ENCODE data around the gene ANKRD10.
A peak's percentile ranks its signal among the peaks of the same experiment; 100 is the strongest.

ANKRD10 gene

DNA sequence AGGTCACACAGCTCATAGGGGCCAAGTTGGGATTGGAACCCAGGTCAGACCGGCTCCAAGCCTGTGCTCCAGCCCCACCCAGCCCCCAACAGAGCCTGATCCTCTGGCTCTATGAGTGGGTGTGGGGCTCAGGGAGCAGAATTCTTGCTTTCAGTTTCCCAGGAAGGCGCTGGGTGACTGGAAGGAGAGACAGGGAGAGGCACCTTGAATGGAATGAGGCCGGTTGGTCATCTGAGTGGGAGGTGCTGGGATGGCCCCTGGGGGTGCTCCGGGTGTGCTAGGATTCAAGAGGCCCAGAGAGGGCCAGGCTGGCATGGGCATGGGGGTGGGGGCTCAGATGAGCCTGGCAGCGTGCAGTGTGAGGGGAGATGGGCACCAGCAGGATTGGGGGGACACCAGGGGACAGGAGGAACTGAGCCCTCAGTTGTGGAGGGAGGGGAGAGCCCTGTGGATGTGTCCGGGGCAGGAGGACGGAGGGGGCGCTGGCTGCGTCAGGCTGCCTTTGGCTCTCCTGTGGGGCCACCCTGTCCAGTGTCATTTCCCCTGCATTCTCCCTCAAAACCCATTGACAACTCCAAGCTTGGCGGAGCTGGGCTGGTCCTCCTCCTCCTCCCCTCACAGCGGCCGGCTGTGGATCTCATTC lies 31.2 kb upstream of the ANKRD10 start:
- no peak for FAIRE-seq
- no peak for DNase-seq (ENCODE audit: low spot score)

- DNase-seq (ENCODE audit: low spot score) (no peak), FAIRE-seq (no peak)
These were observed 30.4 kb upstream of the ANKRD10 start for GRCh38 chr13:110944968-110945927.

DNA sequence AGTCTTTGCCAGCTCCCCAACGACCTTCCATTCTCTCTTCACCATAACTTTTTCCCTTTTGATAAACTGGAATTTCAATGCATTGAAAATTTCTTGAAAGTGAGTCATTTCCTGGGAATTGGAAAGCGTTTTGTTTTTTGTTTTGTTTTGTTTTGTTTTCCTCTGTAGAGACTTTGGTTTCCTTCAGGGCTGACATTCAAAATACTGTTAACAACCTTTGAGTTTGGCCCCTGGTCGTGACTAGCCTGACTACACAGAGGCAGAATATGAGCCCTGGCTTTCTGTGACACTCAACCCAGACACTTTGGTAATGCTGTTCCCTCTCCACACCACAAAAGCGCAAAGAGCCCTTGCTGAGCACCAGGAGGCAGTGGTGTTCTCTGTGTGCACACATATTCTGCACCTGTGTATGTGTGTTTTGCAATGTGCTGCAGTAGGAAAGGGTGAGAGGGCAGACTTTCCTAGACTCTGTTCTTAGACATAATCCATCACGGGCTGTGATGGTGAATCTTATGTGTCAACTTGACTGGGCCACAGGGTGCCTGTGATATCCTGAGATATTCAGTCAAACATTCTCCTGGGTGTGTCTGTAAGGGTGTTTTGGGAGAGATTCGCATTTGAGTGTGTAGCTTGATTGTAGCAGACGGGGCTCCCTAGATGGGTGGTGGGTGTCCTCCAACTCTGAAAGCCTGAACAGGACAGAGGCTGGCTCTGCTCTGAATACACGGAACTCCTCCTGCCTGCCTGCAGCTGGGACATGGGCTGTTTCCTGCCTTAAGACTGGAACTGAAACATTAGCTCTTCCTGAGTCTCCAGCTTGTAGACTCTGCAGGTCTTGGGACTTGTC lies 29.5 kb upstream of the ANKRD10 start:
- DNase-seq (ENCODE audit: low spot score) (peak; percentile 45), FAIRE-seq (no peak)

GRCh38 chr13:110942248-110942981 lies 27.5 kb upstream of the ANKRD10 start:
- no peak for FAIRE-seq

DNA sequence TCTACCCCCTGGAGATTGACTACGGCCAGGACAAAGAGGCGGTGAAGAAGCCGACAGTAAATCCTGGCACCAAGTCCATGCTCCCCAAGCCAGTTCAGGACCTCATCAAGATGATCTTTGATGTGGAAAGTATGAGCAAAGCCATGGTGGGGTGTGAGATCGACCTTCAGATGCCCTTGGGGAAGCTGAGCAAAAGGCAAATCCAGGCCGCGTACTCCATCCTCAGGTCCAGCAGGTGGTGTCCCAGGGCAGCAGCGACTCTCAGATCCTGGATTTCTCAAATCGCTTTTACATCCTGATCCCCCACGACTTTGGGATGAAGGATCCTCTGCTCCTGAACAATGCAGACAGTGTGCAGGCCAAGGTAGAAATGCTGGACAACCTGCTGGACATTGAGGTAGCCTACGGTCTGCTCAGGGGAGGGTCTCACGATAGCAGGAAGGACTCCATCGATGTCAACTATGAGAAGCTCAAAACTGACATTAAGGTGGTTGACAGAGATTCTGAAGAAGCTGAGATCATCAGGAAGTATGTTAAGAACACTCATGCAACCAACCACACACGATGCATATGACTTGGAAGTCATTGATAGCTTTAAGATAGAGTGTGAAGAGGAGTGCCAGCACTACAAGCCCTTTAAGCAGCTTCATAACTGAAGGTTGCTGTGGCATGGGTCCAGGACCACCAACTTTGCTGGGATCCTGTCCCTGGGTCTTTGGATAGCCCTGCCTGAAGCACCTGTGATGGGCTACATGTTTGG lies 24.0 kb upstream of the ANKRD10 start:
- no peak for DNase-seq (ENCODE audit: low spot score)
- no peak for FAIRE-seq

More at GRCh38 chr13:110942248-110942981, 27.5 kb upstream of the ANKRD10 start:
- DNase-seq (ENCODE audit: low spot score): no peak

DNA sequence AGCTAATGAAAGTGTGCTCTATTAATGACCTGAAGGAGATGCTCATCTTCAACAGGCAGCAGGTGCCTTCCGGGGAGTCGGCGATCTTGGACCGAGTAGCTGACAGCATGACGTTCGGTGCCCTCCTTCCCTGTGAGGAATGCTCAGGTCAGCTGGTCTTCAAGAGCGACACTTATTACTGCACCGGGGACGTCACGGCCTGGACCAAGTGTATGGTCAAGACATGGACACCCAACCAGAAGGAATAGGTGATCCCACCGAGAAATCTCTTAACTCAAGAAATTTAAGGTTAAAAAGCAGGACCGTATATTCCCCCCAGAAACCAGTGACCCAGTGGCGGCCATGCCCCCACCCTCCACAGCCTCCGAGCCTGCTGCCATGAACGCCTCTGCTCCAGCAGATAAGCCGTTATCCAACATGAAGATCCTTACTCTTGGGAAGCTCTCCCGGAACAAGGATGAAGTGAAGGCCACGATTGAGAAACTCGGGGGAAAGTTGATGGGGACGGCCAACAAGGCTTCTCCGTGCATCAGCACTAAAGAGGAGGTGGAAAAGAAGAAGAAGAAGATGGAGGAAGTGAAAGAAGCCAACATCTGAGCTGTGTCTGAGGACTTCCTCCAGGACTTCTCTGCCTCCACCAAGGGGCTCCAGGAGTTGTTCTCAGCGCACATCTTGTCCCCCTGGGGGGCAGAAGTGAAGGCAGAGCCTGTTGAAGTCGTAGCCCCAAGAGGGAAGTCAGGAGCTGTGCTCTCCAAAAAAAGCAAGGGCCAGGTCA lies 22.8 kb upstream of the ANKRD10 start:
- DNase-seq (ENCODE audit: low spot score) (no peak), FAIRE-seq (no peak)

DNA sequence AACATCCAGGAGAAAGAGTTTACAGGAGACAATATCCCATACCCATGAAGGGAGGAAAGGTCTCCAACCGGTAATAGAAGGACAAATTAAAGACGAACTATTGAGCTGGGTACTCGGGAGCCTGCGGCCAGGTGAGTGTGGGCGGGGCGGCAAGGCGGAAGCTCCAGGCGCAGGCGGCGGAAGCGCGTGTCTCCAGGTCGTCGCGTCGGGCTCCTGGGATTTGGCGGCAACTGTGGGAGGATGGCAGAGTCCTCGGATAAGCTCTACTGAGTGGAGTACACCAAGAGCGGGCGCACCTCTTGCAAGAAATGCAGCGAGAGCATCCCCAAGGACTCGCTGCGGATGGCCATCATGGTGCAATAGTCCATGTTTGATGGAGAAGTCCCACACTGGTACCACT lies 21.6 kb upstream of the ANKRD10 start:
- DNase-seq (ENCODE audit: low spot score) (no peak), FAIRE-seq (no peak)

GRCh38 chr13:110932588-110932987 lies 17.7 kb upstream of the ANKRD10 start:
- no peak for FAIRE-seq

DNA sequence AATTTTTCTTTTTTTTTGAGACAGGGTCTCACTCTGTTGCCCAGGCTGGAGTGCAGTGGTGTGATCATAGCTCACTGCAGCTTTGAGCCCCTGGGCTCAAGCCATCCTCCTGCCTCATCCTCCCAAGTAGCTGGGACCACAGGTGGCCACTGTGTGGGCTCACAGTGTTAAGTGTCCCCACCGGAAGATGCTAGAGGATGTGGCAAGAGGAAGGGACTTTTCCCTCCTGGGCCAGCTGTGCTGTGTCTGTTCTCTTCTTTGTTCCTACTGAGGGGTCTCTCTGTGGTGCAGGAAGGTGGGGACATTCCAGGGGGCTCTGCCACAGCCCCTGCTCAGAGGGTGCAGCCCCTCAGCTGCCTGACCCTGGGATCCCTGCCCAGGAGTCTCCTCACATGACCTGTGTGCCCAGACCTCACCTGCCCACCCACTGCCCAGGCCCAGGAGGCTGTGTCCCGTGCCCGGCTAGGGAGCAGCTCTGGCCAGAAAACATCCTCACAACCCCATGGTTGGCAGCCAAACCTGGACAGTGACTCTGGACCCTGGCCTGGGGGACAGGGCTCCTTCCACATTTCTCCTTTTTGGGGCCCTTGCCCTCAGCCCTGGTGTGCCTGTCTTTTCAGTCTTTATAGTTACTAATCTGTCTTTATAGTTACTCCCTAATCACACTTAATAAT lies 14.4 kb upstream of the ANKRD10 start:
- DNase-seq (ENCODE audit: low spot score) (no peak), FAIRE-seq (no peak)

More at GRCh38 chr13:110932588-110932987, 17.7 kb upstream of the ANKRD10 start:
- no peak for DNase-seq (ENCODE audit: low spot score)

- no peak for DNase-seq (ENCODE audit: low spot score)
These were observed 10.2 kb upstream of the ANKRD10 start for GRCh38 chr13:110925023-110925612.

DNA sequence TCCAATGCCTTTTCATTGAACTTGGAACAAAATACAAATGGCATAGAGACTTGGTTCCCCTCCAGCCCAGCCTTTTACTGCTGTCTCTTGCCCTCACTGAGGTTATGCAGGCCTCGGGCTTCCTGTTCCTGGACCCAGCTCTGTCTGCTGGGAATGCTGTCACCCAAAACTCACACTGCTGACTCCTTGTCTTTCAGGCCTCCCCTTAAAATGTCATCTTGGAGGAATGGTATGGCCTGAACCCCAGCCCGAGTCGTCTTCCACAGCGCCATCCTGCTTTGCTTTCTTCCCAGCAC lies 9.7 kb upstream of the ANKRD10 start:
- FAIRE-seq: no peak
- DNase-seq (ENCODE audit: low spot score): no peak

More at GRCh38 chr13:110925023-110925612, 10.2 kb upstream of the ANKRD10 start:
- FAIRE-seq: no peak

DNA sequence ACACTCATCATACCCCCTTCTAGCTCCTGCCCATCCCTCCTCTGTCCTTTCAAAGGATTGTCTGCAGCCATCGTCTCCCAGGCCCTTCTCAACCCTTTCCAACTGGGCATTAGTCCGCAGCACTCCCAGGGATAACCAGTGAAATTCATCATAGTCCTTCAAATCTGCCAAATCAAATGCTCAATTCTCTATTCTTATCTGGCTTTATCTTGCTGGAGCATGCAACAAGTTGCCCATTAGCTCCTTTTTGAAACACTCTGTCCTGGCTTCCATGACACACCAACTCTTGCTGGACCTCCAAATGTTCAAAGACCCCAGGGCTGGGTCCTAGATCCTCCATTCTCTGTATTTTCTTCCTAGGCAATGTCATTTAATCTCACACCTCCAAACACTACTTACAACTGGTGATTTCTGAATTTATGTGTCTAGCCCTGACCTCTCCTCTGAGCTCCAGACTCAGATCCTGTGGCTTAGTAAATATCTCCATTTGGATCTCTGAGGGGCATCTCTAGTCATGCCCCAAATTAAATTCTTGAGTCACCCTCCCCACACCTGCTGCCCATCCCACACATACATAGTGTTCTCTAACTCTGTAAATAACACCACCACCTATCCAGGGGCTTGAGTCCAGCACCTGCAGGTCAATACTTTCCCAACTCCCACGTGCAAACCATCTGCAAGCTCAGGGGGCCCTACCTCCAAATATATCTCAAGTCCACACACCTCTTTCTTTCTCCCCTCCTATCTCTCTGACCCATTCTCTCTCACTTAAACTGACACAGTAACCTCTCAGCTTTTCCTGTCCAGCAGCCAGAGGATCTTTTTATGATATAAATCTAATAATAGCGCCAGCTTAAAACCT lies 9.1 kb upstream of the ANKRD10 start:
- no peak for FAIRE-seq
- no peak for DNase-seq (ENCODE audit: low spot score)

GRCh38 chr13:110923086-110923485 lies 8.2 kb upstream of the ANKRD10 start:
- FAIRE-seq: no peak
- no peak for DNase-seq (ENCODE audit: low spot score)

GRCh38 chr13:110922506-110922905 lies 7.6 kb upstream of the ANKRD10 start:
- FAIRE-seq: no peak

GRCh38 chr13:110921695-110922094 lies 6.8 kb upstream of the ANKRD10 start:
- DNase-seq (ENCODE audit: low spot score) (no peak), FAIRE-seq (no peak)

More at GRCh38 chr13:110922506-110922905, 7.6 kb upstream of the ANKRD10 start:
- DNase-seq (ENCODE audit: low spot score): no peak

- FAIRE-seq: no peak
- DNase-seq (ENCODE audit: low spot score): no peak
These were observed 6.3 kb upstream of the ANKRD10 start for GRCh38 chr13:110921209-110921608.

DNA sequence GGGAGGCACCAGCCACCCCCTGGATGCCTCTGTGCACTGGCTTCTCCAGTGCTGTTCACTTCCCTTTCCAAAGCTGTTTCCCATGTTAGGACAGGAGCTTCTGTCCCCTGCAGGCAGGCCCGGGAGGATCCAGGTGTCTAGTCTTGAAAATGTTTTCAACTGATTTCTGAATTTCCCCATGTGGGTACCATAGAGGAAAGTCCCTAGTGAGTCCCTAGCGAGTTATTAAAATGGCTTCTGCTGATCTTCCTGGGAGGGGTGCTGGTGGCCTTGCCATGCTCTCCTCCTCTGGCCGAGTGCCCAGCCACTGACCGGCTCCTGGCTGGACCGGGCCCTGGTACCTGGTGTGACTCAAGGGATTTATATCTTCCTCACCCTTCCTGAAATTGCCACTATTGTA lies 5.2 kb upstream of the ANKRD10 start:
- FAIRE-seq (no peak), DNase-seq (ENCODE audit: low spot score) (no peak)

Measured in urothelium cell line (cell line).